Thyroid gland (tissue), 4 donors: ENCODE data around the gene RBM4B. TPM values are rescaled to one million over a fixed set of nuclear protein-coding genes. Genes with fewer than 3 reads are reported as not detected.

Experiments used
- DNase-seq, 2 donors: peaks; one replicate each; pipeline ENCODE4 v3.0.0-alpha.2; 2019
- H3K27ac ChIP-seq, 3 donors: fragments of 200-600 bp; sonication (generic); 1 replicate in 2 of 3; 2 replicates in 1 of 3; pipeline ENCODE4 v1.5.1; 2016 to 2019; ENCODE audit warnings: mild to moderate bottlenecking in 1 of 3, moderate library complexity in 1 of 3
- H3K27me3 ChIP-seq: fragments of 200-600 bp; sonication (generic); one replicate; pipeline ENCODE4 v1.5.1; 2019
- H3K36me3 ChIP-seq, 2 donors: fragments of 200-600 bp; sonication (generic); one replicate each; pipeline ENCODE4 v1.5.1; 2016 to 2019
- H3K4me1 ChIP-seq, 2 donors: fragments of 200-600 bp; sonication (generic); one replicate each; pipeline ENCODE4 v1.5.1; 2017 to 2019
- H3K4me3 ChIP-seq, 3 donors: fragments of 200-600 bp; sonication (generic); replicated peaks in 1 of 3; 1 replicate in 2 of 3; 2 replicates in 1 of 3; pipeline ENCODE4 v1.5.1; 2016; ENCODE audit warnings: mild to moderate bottlenecking in 1 of 3
- H3K9me3 ChIP-seq: fragments of 200-600 bp; sonication (generic); one replicate; pipeline ENCODE4 v1.5.1; 2017
- CTCF ChIP-seq, 6 experiments: fragments of 200-600 bp in 3 of 6; fragments of 450-650 bp in 3 of 6; sonication (generic) in 3 of 6; IDR thresholded peaks; one replicate each; pipeline ENCODE4 v1.5.1; 2016 to 2019; ENCODE audit warnings: antibody characterized with exemption in 6 of 6, mild to moderate bottlenecking in 2 of 6, inconsistent platforms in 1 of 6, moderate library complexity in 1 of 6
- POLR2A ChIP-seq, 2 donors: fragments of 450-650 bp; IDR thresholded peaks; one replicate each; pipeline ENCODE4 v1.6.1; 2017; ENCODE audit warnings: antibody characterized with exemption in 2 of 2, mild to moderate bottlenecking in 2 of 2, moderate library complexity in 1 of 2
- WGBS, 2 donors: methylation state at CpG; one replicate each; pipeline ENCODE4 v1.1.5; 2017; 5-methylcytosine and 5-hydroxymethylcytosine counted together
- intact Hi-C: fragments of 100-400 bp; cut with DNase I; formaldehyde crosslinking; loops from one replicate; pipeline ENCODE4 v1.15.1; 2023
- total RNA-seq, 4 donors: library from RNA; depleted of rRNA; stranded (reverse); fragments of >200 nt; gene quantifications; one replicate each; pipeline ENCODE4 v1.2.3, GENCODE V29; 2016

The RBM4B gene
- total RNA-seq, 4 donors from 2014 or later: 16.6 to 24.7 (median 24.2) TPM

- WGBS, 2 donors: 91 to 95% methylated on average over 10 of the region's 10 CpGs
- Histone ChIP-seq H3K27ac (no peak overlapping the region), H3K27me3 (no peaks in the 10 kb centered on the region), H3K9me3 (no peaks in the 10 kb centered on the region), H3K36me3 (no peaks in the 10 kb centered on the region), H3K4me1 (no peaks in the 10 kb centered on the region), H3K4me3 (no peak overlapping the region)
- TF ChIP-seq POLR2A (IDR thresholded peaks at IDR 0.05) (no peak), CTCF (IDR thresholded peaks at IDR 0.05) (no peak)
- intact Hi-C loops: no loop called here
- no peak for DNase-seq
Observed at GRCh38 chr11:66701432-66702240, 23.9 kb upstream of the RBM4B start.

GRCh38 chr11:66700742-66701141 lies 23.1 kb upstream of the RBM4B start:
- intact Hi-C loops: no loop called here
- Histone ChIP-seq H3K27me3 (no peaks in the 10 kb centered on the region), H3K4me1 (no peaks in the 10 kb centered on the region), H3K36me3 (no peaks in the 10 kb centered on the region), H3K9me3 (no peaks in the 10 kb centered on the region), H3K4me3 (no peak overlapping the region), H3K27ac (no peak overlapping the region)
- DNase-seq: no peak
- no peak for TF ChIP-seq POLR2A (IDR thresholded peaks at IDR 0.05)
- TF ChIP-seq CTCF (IDR thresholded peaks at IDR 0.05): no peak
- 95 to 97% methylated on average over 15 to 26 of the region's 27 CpGs for WGBS, 2 donors

DNA sequence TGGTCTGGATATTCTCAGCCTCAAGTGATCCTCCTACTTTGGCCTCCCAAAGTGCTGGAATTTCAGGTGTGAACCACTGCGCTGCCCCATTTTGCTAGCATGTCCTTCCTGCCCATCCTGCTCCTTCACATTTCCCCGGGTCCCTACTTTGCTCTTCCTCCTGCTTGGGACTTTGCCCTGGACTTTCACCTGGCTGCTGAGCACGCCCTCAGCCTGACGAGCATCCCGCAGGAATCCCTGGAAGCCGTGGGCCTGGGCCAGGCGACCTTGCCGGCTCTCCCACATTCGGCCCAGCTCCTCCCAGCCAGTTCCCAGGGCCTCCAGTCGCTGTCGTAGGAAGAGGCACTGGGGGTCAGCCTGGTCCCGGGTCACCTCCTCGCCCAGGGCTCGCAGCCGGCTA lies 22.6 kb upstream of the RBM4B start:
- intact Hi-C loops: no loop called here
- H3K9me3 ChIP-seq: no peaks in the 10 kb centered on the region
- H3K4me3 ChIP-seq: no peak overlapping the region
- no peaks in the 10 kb centered on the region for H3K4me1 ChIP-seq
- no peak for DNase-seq
- no peaks in the 10 kb centered on the region for H3K27me3 ChIP-seq
- WGBS, 2 donors: 94 to 100% methylated on average over 7 to 12 of the region's 15 CpGs
- H3K27ac ChIP-seq: no peak overlapping the region
- H3K36me3 ChIP-seq: no peaks in the 10 kb centered on the region
- no peak for TF ChIP-seq CTCF (IDR thresholded peaks at IDR 0.05)
- TF ChIP-seq POLR2A (IDR thresholded peaks at IDR 0.05): no peak

DNA sequence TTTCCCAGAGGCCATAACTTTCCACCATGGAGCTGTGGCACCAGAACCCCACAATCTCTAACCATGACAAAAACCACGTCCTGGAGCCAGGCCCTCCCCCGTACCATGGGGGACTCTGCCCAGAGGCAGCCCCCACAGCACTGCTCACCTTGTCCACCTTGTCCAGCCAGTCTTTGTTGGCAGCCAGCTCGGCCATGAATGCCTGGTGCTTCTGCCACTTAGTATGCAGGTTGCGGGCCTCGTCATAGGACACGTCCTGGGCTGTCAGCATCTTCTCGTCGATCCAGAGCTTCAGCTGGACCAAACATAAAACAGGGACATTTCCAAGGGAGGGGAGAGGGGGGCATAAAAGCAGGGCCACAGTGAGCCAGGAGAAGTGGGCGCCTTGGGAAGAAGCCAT lies 20.8 kb upstream of the RBM4B start:
- no peaks in the 10 kb centered on the region for H3K9me3 ChIP-seq
- H3K36me3 ChIP-seq: no peaks in the 10 kb centered on the region
- intact Hi-C loops: no loop called here
- no peaks in the 10 kb centered on the region for H3K27me3 ChIP-seq
- TF ChIP-seq CTCF (IDR thresholded peaks at IDR 0.05): no peak
- no peak for TF ChIP-seq POLR2A (IDR thresholded peaks at IDR 0.05)
- no peak overlapping the region for H3K4me3 ChIP-seq
- H3K27ac ChIP-seq: no peak overlapping the region
- DNase-seq: no peak
- H3K4me1 ChIP-seq: no peaks in the 10 kb centered on the region
- WGBS, 2 donors: 90 to 97% methylated on average over 9 of the region's 9 CpGs

DNA sequence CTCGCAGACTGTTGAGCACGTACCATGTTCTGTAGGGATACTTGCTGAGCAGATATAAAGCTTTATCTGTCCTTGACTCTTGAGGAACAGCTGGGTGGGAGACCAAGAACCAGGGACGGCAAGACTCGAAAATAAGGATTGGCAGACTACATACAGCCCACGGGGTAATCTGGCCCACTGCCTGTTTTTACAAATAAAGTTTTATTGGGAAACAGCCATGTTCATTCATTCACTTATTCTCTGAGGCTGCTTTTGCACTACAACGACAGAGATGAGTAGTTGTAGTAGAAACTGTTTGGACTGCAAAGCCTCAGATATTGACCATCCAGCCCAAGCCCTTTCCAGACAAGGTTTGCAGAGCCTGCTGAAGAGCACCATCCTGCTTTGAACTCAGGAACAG lies 20.3 kb upstream of the RBM4B start:
- Histone ChIP-seq H3K36me3 (no peaks in the 10 kb centered on the region), H3K4me1 (no peaks in the 10 kb centered on the region), H3K4me3 (no peak overlapping the region), H3K27ac (no peak overlapping the region), H3K9me3 (no peaks in the 10 kb centered on the region), H3K27me3 (no peaks in the 10 kb centered on the region)
- 90 to 94% methylated on average over 6 of the region's 6 CpGs for WGBS, 2 donors
- DNase-seq: no peak
- intact Hi-C loops: no loop called here
- TF ChIP-seq POLR2A (IDR thresholded peaks at IDR 0.05) (no peak), CTCF (IDR thresholded peaks at IDR 0.05) (no peak)
